Osteoblast (primary cell): ENCODE data around the gene EGF. TPM values are rescaled to one million over a fixed set of nuclear protein-coding genes. Genes with fewer than 3 reads are reported as not detected.

ENCODE experiments used
- DNase-seq: peaks from one replicate; pipeline ENCODE4 v3.0.0; 2011; ENCODE audit warnings: low spot score, mixed read lengths; ENCODE audit not compliant: insufficient read length; ENCODE audit errors: missing footprints
- H2AFZ ChIP-seq: 2 replicates; pipeline ENCODE4 v1.6.0; 2011; ENCODE audit warnings: mild to moderate bottlenecking, low read length
- H3K27ac ChIP-seq: 2 replicates; pipeline ENCODE4 v1.5.1; 2011; ENCODE audit warnings: mild to moderate bottlenecking, low read depth, low read length, moderate library complexity
- H3K27me3 ChIP-seq: 2 replicates; pipeline ENCODE4 v1.6.0; 2012; ENCODE audit warnings: mild to moderate bottlenecking, control low read depth, inconsistent platforms, low read length, moderate library complexity; ENCODE audit not compliant: insufficient read depth
- H3K36me3 ChIP-seq: 2 replicates; pipeline ENCODE4 v1.5.1; 2011; ENCODE audit warnings: mild to moderate bottlenecking, low read length, control low read depth, moderate library complexity; ENCODE audit not compliant: insufficient read depth
- H3K4me1 ChIP-seq: 2 replicates; pipeline ENCODE4 v1.5.1; 2011; ENCODE audit warnings: mild to moderate bottlenecking, low read length, control low read depth, moderate library complexity; ENCODE audit not compliant: insufficient read depth
- H3K4me2 ChIP-seq: 2 replicates; pipeline ENCODE4 v1.6.0; 2011; ENCODE audit warnings: mild to moderate bottlenecking, low read length; ENCODE audit not compliant: insufficient read depth
- H3K4me3 ChIP-seq: fragments of 200-600 bp; sonication (generic); 3 replicates; pipeline ENCODE4 v1.5.1; 2012; ENCODE audit warnings: mild to moderate bottlenecking, low read length, inconsistent platforms; ENCODE audit not compliant: insufficient read depth
- H3K79me2 ChIP-seq: 2 replicates; pipeline ENCODE4 v1.6.0; 2012; ENCODE audit warnings: mild to moderate bottlenecking, low read length, control low read depth, inconsistent platforms; ENCODE audit not compliant: insufficient read depth
- H3K9me3 ChIP-seq: 2 replicates; pipeline ENCODE4 v1.5.1; 2011; ENCODE audit warnings: low read depth, low read length, control low read depth
- H4K20me1 ChIP-seq: 2 replicates; pipeline ENCODE4 v1.6.0; 2012; ENCODE audit warnings: mild to moderate bottlenecking, low read length, control low read depth; ENCODE audit not compliant: insufficient read depth
- total RNA-seq: library from RNA; depleted of rRNA; stranded (reverse); fragments of >200 nt; gene quantifications from 2 replicates; pipeline ENCODE4 v1.2.3, GENCODE V29; 2012
- TF ChIP-seq, protein P1 (sequence below): IDR thresholded peaks from 2 replicates; pipeline ENCODE4 v1.5.1; 2011; ENCODE audit warnings: mild to moderate bottlenecking, low read depth, low read length, moderate library complexity; ENCODE audit errors: extremely low read depth

EGF gene
- total RNA-seq, 1 donor: 0.36 TPM

DNA sequence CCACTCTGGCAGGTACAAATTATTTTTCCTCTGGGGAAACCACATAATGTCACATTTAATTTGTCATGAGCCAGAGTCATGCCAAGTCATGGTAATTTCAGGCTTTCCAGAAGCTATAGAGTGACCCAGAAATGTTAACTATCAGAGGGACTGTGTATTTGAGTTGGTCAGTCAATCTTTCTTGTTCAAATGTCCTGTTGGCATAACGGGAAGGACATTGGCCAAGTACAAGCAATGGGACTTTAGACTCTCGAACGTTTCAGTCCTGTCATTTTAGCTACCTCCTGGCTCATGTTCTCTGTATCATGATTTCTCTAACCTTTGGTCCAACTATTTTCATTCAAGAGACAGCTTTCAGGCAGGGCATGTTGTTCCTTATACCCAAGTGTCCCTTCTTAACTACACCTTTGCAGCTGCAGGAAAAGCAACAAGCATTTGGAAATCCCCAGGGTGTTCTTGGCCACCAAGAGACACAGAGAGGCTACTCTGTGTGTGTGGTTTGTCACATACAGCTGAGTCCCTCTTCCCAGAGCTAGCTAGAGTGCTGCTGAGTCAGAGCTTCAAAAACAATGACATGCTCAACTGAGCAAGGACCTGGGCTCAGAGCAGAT lies 142.6 kb downstream of the EGF start:
- Histone ChIP-seq H3K36me3 (peaks cover 7% of the 10 kb centered on the region), H3K4me3 (no peak overlapping the region), H3K27ac (peak overlapping the region; percentile 15), H3K27me3 (no peaks in the 10 kb centered on the region), H3K4me1 (peaks cover 20% of the 10 kb centered on the region), H3K9me3 (no peaks in the 10 kb centered on the region), H2AFZ (no peak overlapping the region), H4K20me1 (peaks cover 3% of the 10 kb centered on the region), H3K4me2 (no peak overlapping the region), H3K79me2 (no peaks in the 10 kb centered on the region)
- DNase-seq: no peak
- TF ChIP-seq, protein P1, sequence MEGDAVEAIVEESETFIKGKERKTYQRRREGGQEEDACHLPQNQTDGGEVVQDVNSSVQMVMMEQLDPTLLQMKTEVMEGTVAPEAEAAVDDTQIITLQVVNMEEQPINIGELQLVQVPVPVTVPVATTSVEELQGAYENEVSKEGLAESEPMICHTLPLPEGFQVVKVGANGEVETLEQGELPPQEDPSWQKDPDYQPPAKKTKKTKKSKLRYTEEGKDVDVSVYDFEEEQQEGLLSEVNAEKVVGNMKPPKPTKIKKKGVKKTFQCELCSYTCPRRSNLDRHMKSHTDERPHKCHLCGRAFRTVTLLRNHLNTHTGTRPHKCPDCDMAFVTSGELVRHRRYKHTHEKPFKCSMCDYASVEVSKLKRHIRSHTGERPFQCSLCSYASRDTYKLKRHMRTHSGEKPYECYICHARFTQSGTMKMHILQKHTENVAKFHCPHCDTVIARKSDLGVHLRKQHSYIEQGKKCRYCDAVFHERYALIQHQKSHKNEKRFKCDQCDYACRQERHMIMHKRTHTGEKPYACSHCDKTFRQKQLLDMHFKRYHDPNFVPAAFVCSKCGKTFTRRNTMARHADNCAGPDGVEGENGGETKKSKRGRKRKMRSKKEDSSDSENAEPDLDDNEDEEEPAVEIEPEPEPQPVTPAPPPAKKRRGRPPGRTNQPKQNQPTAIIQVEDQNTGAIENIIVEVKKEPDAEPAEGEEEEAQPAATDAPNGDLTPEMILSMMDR: no peak

- H3K27ac ChIP-seq: no peak overlapping the region
- no peaks in the 10 kb centered on the region for H3K79me2 ChIP-seq
- H3K4me1 ChIP-seq: peaks cover 21% of the 10 kb centered on the region
- TF ChIP-seq, protein P1: no peak
- no peaks in the 10 kb centered on the region for H3K9me3 ChIP-seq
- DNase-seq: no peak
- H3K4me3 ChIP-seq: no peak overlapping the region
- H3K27me3 ChIP-seq: no peaks in the 10 kb centered on the region
- H3K36me3 ChIP-seq: no peaks in the 10 kb centered on the region
- no peak overlapping the region for H3K4me2 ChIP-seq
- H2AFZ ChIP-seq: no peak overlapping the region
- H4K20me1 ChIP-seq: peaks cover 5% of the 10 kb centered on the region
Observed at GRCh38 chr4:110058677-110059076, 146.0 kb downstream of the EGF start.

DNA sequence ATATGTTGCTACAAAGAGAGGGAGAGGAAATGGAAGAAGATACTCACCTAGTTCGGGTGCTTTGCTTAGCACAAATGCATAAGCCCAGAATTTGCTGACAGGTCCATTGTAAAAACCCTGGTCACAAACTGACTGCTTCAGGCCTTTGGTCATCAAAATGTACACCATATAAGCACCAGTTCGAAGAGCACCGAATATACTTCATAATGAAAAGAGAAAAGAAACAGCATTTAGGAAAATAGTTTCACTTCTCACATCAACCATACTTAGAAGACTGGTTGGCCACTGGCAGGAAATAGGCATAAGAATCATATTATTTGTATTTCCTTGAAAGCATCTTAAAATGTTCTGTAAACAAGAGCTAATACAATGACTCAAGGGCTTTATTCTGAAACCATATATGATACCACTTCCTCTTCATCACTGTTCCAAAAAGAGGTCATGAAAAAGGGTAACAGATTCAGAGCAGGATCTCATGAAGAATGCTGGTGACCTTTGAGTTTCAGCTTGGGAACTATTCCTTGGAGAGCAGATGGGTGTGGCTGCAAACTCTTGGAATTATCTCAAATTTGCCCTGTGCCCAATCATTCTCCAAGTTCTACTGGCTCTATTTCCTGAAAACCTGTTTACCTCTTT lies 147.0 kb downstream of the EGF start:
- peak; percentile 71 for DNase-seq
- Histone ChIP-seq H3K27me3 (no peaks in the 10 kb centered on the region), H3K9me3 (no peaks in the 10 kb centered on the region), H2AFZ (no peak overlapping the region), H3K4me1 (peaks cover 21% of the 10 kb centered on the region), H3K4me2 (peak overlapping the region; percentile 20), H3K36me3 (no peaks in the 10 kb centered on the region), H3K27ac (no peak overlapping the region), H3K79me2 (no peaks in the 10 kb centered on the region), H3K4me3 (no peak overlapping the region), H4K20me1 (peaks cover 5% of the 10 kb centered on the region)
- TF ChIP-seq, protein P1: no peak

GRCh38 chr4:110061076-110061475 lies 148.4 kb downstream of the EGF start:
- Histone ChIP-seq H4K20me1 (peaks cover 2% of the 10 kb centered on the region), H3K4me1 (peaks cover 13% of the 10 kb centered on the region), H3K79me2 (no peaks in the 10 kb centered on the region), H3K9me3 (no peaks in the 10 kb centered on the region), H3K27me3 (no peaks in the 10 kb centered on the region), H3K36me3 (no peaks in the 10 kb centered on the region), H2AFZ (no peak overlapping the region), H3K4me3 (no peak overlapping the region), H3K27ac (no peak overlapping the region), H3K4me2 (no peak overlapping the region)
- TF ChIP-seq, protein P1: no peak
- no peak for DNase-seq
